T-helper 2 cell treated with Interferon-gamma antibody and Interleukin-4, amounts not matched to agents 100 ng/mL and 5 ng/mL, for 36 hours (primary cell): ENCODE data around the gene EPM2AIP1. TPM values are rescaled to one million over a fixed set of nuclear protein-coding genes. Genes with fewer than 3 reads are reported as not detected.
"Not testable (repeated sequence)": the region's sequence is repeated elsewhere in the genome, so short reads cannot be mapped to it uniquely, and the experiment has no call there.

Source experiments
- intact Hi-C: fragments of 100-400 bp; cut with micrococcal nuclease; formaldehyde crosslinking; loops from one replicate; pipeline ENCODE4 v1.15.1; 2023
- total RNA-seq: library from RNA; stranded (reverse); gene quantifications from 2 replicates; pipeline ENCODE4 v1.2.3, GENCODE V29; 2022

The EPM2AIP1 gene
- 19.7 and 24.4 TPM in 2 replicates for total RNA-seq

- intact Hi-C loops: loop anchor here (1.0 to 2.0 kb wide), 4 partner anchors 23 to 1172 kb away; partner anchors contain the start of gene OXSR1
Observed at GRCh38 chr3:36992806-36993325, at the start of gene EPM2AIP1. Gene EPM2AIP1 (minus strand): TSS chr3:36993131. CDS start chr3:36993077, 54 bp downstream.

- intact Hi-C loops: not testable (repeated sequence)
Observed at GRCh38 chr3:37042712-37043111, 49.8 kb upstream of the EPM2AIP1 start.

GRCh38 chr3:37041546-37042195, 48.7 kb upstream of the EPM2AIP1 start:
- intact Hi-C loops: no loop called here

GRCh38 chr3:37040231-37040630, 47.3 kb upstream of the EPM2AIP1 start:
- intact Hi-C loops: no loop called here

- intact Hi-C loops: no loop called here
Observed at GRCh38 chr3:37039161-37039846, 46.4 kb upstream of the EPM2AIP1 start.

DNA sequence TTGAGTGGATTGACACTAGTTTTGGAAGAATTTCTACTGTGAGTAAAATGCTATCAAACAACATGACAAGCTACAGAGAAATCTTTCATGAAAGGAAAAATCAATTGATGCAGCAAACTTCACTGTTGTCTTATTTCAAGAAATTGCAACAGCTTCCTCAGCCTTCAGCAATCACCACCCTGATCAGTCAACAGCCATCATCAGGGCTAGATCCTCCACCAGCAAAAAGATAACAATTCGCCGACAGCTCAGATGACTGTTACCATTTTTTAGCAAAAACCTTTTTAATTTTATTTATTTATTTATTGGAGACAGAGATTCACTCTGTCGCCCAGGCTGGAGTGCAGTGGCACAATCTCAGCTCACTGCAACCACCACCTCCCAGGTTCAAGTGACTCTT, 44.4 kb upstream of the EPM2AIP1 start:
- intact Hi-C loops: no loop called here

GRCh38 chr3:37032961-37033360, 40.0 kb upstream of the EPM2AIP1 start:
- intact Hi-C loops: no loop called here

- intact Hi-C loops: no loop called here
Observed at GRCh38 chr3:37031096-37031682, 38.3 kb upstream of the EPM2AIP1 start.

- intact Hi-C loops: no loop called here
Observed at GRCh38 chr3:37030588-37030987, 37.7 kb upstream of the EPM2AIP1 start.

DNA sequence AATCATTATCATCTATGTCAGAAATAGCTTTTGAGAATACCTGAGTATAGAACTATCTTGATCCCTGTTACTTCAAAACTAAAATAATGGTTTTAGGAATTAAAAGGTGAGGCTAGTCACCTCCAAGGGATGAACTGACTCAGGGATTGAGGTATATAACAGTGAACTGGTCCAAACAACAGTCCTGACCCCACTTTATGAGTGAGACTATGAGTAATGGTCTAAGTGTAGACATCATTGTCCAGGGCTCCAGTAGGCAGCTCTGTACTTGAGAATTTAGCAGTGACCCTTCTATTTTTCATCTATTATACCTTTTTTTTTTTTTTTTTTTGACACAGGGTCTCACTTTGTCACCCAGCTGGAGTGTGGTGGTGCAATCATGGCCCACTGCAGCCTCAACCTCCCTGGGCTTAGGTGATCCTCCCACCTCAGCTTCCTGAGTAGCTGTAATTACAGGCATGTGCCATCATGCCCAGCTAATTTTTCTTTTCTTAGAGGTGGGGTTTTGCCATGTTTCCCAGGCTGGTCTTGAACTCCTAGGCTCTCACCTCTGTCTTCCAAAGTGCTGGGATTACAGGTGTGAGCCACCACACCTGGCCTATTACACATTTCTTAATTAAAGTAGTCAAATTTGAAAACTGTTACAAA, 36.7 kb upstream of the EPM2AIP1 start:
- intact Hi-C loops: no loop called here

GRCh38 chr3:37029111-37029510, 36.2 kb upstream of the EPM2AIP1 start:
- intact Hi-C loops: no loop called here

DNA sequence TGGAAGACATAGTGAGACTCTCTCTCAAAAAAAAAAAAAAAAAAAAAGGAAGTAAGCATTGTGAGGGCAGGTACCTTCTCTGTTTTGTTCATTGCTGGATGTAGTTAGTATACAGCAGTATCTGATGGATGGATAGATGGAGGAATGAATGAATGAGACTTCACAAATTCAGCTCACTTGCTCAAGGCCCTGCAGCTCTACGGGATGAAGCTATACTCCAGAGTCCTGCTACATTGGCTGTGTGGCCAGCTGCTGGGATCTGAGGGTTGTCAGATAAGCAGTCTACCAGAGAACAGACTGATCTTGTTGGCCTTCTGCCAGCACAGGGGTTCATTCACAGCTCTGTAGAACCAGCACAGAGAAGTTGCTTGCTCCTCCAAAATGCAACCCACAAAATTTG, 35.4 kb upstream of the EPM2AIP1 start:
- intact Hi-C loops: no loop called here

DNA sequence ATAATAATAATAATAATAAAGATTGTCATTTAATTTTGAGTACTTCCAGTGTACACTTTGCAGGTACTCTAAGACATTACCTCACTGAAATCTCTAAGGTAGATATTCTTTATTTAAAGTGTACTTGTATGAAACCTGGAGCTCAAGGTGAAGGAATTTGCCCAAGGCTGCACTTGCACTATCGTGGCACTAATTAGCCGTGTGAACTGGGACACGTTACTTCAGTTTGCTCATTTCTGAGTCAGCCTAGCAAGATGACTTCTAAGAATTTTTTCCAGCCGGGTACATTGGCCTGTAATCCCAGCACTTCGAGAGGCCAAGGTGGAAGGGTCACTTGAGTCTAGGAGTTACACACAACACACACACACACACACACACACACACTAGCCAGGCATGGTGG, 33.9 kb upstream of the EPM2AIP1 start:
- intact Hi-C loops: no loop called here

DNA sequence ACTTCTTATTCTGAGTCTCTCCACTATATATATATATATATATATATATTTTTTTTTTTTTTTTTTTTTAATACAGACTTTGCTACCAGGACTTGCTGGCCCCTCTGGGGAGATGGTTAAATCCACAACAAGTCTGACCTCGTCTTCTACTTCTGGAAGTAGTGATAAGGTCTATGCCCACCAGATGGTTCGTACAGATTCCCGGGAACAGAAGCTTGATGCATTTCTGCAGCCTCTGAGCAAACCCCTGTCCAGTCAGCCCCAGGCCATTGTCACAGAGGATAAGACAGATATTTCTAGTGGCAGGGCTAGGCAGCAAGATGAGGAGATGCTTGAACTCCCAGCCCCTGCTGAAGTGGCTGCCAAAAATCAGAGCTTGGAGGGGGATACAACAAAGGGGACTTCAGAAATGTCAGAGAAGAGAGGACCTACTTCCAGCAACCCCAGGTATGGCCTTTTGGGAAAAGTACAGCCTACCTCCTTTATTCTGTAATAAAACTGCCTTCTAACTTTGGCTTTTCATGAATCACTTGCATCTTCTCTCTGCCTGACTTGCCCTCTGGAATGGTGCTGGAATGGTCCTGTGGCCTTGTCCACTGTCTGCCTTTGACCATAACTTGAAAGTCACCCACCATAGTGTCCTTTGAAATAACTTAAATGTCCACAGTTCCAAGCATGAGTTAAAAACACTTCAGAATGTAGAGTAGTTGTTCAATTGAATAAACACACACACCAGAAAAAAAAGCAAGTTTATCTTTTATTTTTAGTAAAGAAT, 32.8 kb upstream of the EPM2AIP1 start:
- intact Hi-C loops: no loop called here

DNA sequence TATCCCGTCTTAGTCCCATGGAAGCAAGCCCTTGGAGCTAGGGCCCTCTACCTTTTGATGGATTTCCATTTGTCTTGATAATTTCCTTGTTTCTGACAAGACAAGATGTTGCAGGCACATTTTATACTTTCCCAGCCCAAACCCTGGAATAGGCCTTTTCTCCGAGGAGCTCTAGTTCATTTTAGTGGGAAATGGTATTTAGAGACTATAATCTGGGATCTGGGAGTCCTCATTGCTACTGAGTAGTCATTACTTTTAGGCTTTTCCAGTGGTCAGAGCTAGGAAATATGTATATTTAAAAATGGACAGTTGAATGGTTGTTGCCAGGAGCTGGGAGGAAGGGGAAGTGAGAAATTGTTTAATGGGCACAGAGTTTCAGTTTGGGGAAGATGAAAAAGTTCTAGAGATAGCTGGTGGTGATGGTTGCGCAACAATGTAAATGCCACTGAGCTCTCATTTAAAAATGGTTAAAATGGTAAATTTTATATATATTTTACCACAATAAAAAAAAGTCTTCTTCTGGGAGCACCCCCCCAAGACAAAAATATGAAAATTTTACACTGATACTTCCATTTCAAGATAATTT, 32.0 kb upstream of the EPM2AIP1 start:
- intact Hi-C loops: loop anchor here (1.0 kb wide), 1 partner anchor 188 kb away; no protein-coding TSS in a partner anchor

GRCh38 chr3:37024092-37024491, 31.2 kb upstream of the EPM2AIP1 start:
- intact Hi-C loops: loop anchor here (1.0 kb wide), 1 partner anchor 189 kb away; no protein-coding TSS in a partner anchor

GRCh38 chr3:37017683-37018082, 24.8 kb upstream of the EPM2AIP1 start:
- intact Hi-C loops: no loop called here

GRCh38 chr3:37016903-37017302, 24.0 kb upstream of the EPM2AIP1 start:
- intact Hi-C loops: no loop called here

DNA sequence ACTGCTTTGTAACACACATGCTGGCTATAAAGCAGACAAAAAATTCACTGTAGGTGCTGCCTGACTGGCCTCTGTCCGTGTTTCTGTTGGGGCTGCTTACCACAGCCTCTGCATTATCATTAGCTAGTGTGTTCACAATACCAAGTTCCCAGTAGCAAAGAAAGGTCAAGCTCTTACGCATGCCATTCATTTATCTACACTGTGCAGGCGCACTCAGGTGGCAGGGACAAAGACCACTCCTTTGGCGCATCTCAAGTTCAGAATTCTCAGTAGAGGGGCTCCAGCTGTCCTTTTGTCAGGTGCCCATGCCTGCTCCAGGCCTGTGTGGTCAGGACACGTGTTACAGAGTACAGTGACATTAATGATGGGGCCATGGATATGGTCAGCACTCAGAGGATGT, 22.7 kb upstream of the EPM2AIP1 start:
- intact Hi-C loops: no loop called here

DNA sequence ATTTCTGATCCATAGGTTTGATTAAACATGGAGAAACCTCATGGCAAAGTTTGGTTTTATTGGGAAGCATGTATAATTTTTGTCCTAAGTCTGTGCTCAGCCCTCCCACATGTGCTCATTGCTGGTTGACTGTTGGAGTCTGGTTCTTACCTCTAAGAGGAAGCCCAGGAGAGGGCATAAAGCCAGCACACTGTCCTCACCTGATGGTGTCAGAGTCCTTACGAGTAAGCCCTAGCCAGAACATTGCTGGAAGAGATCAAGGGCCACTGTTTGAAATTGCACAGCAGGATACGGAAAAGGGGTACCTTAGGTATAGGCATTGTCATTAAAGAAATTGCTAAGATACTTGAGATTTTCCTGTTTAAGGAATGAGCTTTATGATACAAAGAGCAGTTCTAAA, 21.7 kb upstream of the EPM2AIP1 start:
- intact Hi-C loops: no loop called here
